Omental fat pad (tissue), 4 donors: ENCODE measurements around the gene SPAG7. TPM values are rescaled to one million over a fixed set of nuclear protein-coding genes. Genes with fewer than 3 reads are reported as not detected.

ENCODE experiments used
- ATAC-seq: fragments of 150-250 bp; one replicate; pipeline ENCODE4 v1.9.1; 2016; ENCODE audit warnings: mild to moderate bottlenecking, moderate library complexity; ENCODE audit not compliant: low FRiP score
- DNase-seq: peaks from one replicate; pipeline ENCODE4 v3.0.0-alpha.2; 2019; ENCODE audit warnings: low spot score
- total RNA-seq, 4 donors: library from RNA; depleted of rRNA; stranded (reverse); fragments of >200 nt; gene quantifications; one replicate each; pipeline ENCODE4 v1.1.0, GENCODE V29; 2016
- TF ChIP-seq, protein P1 (sequence below), 3 donors: fragments of 450-650 bp; IDR thresholded peaks; one replicate each; pipeline ENCODE4 v1.5.1; 2016 to 2017; ENCODE audit warnings: antibody characterized with exemption in 3 of 3, mild to moderate bottlenecking in 3 of 3, moderate library complexity in 2 of 3

The SPAG7 gene
- total RNA-seq, 4 donors from 2014 or later = 45.3 to 71.0 (median 47.5) TPM

DNA sequence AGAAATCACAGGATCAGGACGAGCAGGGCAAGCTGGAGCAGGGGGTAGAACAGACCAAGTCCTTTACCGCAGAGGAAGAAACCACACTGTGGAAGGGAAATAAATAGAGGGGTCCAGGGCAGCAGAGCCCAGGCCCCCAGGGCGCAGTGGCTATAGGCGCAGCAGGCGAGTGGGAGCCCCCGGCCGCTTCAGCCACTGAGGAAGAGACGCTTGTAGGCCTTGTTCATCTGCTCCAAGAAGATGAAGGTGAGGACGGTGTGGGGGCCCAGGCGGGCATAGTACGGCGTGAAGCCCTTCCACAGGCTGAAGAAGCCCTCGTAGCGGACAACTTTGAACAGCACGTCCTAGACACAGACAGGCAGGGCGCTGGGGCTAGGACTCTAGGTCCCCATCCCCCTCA is 30.1 kb downstream of the SPAG7 start:
- DNase-seq (no peak), ATAC-seq (no peak)
- TF ChIP-seq, protein P1, sequence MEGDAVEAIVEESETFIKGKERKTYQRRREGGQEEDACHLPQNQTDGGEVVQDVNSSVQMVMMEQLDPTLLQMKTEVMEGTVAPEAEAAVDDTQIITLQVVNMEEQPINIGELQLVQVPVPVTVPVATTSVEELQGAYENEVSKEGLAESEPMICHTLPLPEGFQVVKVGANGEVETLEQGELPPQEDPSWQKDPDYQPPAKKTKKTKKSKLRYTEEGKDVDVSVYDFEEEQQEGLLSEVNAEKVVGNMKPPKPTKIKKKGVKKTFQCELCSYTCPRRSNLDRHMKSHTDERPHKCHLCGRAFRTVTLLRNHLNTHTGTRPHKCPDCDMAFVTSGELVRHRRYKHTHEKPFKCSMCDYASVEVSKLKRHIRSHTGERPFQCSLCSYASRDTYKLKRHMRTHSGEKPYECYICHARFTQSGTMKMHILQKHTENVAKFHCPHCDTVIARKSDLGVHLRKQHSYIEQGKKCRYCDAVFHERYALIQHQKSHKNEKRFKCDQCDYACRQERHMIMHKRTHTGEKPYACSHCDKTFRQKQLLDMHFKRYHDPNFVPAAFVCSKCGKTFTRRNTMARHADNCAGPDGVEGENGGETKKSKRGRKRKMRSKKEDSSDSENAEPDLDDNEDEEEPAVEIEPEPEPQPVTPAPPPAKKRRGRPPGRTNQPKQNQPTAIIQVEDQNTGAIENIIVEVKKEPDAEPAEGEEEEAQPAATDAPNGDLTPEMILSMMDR (IDR thresholded peaks at IDR 0.05) = no peak

DNA sequence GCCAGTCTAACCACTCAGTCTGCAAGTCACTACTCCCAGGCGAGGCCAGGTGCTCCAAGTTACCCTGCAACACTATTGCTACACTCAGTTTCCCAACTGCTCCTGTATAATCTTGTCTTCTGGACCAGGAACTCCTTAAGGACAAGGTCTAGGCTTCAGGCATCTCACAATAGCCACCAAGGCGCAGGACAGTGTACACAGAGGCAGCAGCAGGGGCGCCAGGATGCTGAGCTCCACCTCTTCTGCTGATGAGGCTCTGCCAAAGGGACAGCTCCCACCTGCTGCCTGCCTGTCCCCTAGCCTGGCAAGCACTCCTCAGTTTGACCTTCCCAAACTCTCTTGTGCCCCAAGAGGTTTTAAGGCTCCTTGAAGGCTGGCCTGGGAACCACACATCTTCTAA is 31.2 kb downstream of the SPAG7 start:
- TF ChIP-seq, protein P1 (IDR thresholded peaks at IDR 0.05) = no peak
- DNase-seq = no peak
- ATAC-seq = no peak

DNA sequence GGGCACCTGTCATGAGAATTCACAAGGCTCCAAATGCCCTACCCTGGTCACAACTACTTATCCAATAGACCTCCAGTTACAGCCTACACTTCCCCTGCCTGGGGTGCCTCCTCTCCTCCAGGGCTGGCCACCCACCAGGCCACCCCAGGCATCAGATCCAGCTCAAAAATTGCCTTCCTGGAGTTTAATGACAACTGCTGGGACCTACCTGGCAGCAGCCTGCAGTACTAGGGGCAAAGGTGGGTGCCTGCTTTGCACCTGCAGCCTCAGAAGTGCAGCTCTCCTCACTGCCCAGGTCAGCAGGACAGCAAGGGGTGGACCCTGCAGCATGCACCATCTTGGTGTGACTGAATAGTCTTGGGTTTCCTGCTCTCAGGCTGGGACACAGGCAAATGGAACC is 32.0 kb downstream of the SPAG7 start:
- ATAC-seq (no peak), DNase-seq (no peak)
- TF ChIP-seq, protein P1 (IDR thresholded peaks at IDR 0.05) = no peak

DNA sequence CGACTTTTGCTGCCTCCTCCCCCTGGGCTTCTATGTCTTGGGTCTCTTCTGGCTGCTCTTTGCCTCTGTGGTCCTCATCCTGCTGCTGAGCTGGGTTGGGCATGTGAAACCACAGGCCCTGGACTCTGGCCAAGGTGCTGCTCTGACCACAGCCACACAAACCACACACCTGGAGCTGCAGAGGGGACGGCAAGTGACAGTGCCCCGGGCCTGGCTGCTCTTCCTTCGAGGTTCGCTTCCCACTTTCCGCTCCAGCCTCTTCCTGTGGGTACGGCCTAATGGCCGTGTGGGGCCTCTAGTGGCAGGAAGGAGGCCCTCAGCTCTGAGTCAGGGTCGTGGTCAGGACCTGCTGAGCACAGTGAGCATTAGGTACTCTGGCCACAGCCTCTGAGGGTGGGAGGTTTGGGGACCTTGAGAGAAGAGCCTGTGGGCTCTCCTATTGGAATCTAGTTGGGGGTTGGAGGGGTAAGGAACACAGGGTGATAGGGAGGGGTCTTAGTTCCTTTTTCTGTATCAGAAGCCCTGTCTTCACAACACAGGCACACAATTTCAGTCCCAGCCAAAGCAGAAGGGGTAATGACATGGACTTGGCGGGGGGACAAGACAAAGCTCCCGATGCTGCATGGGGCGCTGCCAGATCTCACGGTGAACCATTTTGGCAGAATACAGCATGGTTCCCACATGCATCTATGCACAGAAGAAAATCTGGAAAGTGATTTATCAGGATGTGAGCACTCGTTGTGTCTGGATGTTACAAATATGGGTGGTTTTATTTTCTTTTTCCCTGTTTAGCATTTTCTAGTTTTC is 33.2 kb downstream of the SPAG7 start:
- TF ChIP-seq, protein P1 (IDR thresholded peaks at IDR 0.05) = no peak
- no peak for DNase-seq
- no peak for ATAC-seq

DNA sequence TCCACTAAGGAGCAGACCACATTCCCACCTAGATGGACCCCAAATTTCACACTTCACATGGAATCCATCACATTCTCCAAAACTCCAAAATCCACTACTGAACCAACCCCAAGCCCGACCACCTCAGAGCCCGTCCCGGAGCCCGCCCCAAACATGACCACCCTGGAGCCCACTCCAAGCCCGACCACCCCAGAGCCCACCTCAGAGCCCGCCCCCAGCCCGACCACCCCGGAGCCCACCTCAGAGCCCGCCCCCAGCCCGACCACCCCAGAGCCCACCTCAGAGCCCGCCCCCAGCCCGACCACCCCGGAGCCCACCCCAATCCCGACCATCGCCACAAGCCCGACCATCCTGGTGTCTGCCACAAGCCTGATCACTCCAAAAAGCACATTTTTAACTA is 34.0 kb downstream of the SPAG7 start:
- TF ChIP-seq, protein P1 (IDR thresholded peaks at IDR 0.05) = no peak
- no peak for ATAC-seq
- DNase-seq = no peak

DNA sequence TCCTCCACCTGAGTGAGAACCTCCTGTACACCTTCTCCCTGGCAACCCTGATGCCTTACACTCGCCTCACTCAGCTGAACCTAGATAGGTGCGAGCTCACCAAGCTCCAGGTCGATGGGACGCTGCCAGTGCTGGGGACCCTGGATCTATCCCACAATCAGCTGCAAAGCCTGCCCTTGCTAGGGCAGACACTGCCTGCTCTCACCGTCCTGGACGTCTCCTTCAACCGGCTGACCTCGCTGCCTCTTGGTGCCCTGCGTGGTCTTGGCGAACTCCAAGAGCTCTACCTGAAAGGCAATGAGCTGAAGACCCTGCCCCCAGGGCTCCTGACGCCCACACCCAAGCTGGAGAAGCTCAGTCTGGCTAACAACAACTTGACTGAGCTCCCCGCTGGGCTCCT is 34.9 kb downstream of the SPAG7 start:
- TF ChIP-seq, protein P1 (IDR thresholded peaks at IDR 0.05) = no peak

DNA sequence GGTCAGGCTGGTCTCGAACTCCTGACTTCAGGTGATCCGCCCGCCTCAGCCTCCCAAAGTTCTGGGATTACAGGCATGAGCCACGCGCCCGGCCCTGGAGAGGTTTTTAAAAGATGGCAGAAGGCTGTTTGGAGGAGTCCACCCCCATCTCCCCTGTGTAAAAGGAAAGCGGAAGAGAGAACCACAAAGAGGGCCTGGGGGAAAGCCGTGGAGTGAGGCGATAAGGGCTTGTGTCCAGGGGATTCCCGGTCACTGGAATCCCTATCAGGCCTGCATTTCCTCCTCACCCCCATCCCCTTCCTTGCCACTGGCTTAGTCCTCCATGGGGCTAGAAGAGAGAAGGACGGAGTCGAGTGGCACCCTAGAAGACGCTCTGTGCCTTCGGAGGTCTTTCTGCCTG is 35.7 kb downstream of the SPAG7 start, which contains the start of gene GP1BA:
Gene GP1BA (plus strand): TSS at position 315 of the 400 bp plus-strand sequence. CDS start 328 bp downstream, outside the sequence.
- TF ChIP-seq, protein P1 (IDR thresholded peaks at IDR 0.05) = no peak
- no peak for DNase-seq
- no peak for ATAC-seq

More for the DNA sequence above, 34.9 kb downstream of the SPAG7 start:
- DNase-seq (no peak), ATAC-seq (no peak)
